GM19239 (cell line): ENCODE data around the gene POU2F3.

Source experiments
- DNase-seq: peaks from one replicate; pipeline ENCODE4 v3.0.0; 2011; ENCODE audit warnings: low spot score; ENCODE audit not compliant: insufficient read length
- FAIRE-seq: peaks from 2 replicates; lab custom pipeline; 2011; peaks lifted over from hg19 to GRCh38; lab: Jason Lieb, UNC

POU2F3 gene

DNA sequence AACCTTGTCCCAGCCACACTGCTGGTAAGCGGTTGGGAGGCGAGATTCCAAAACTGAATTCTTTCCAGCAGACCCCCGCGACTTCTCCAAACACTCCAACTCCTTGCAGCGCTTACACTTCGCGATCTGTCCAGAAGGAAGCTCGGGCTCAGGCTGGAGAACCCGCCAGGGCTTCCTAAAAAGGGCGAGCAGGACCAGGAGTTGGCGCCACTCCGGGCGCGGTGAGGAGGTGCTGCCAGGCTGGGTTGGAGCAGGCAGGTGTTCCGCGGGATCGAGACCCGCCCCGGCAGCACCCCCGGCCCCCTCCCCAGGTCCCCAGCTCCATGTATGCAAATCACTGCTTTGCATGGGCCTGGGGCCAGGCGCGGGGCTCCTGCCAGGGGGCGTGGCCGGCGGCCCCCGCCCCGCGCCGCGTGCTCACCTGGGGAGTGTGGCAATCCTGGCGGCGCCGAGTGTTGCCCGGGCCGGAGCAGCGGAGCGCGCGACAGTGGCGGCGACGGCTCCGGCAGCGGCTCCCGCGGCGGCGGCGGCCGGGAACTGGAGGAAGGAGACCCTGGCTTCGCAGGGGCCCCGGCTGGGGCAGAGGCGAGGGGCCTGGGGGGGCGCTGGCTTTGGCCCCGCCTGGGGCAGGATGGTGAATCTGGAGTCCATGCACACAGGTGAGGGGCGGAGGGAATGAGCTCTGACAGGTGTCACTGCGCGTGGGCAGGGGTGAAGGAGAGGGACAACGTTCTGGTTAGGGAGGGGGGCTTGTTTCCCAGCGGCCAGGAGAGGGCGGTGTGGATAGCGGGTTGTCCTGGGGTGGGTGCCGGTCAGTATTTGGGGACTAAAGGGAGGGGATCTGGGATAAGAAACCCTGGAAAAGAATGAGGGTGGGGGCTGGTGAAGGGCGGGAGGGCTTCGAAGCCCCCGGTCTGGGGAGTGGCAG is at the start of gene POU2F3:
TSS of gene POU2F3 (plus strand) at position 428 of the 928 bp plus-strand sequence. CDS start at position 632, 204 bp downstream.
- FAIRE-seq (no peak), DNase-seq (no peak)

GRCh38 chr11:120191058-120191457 is 48.9 kb upstream of the POU2F3 start:
- FAIRE-seq, result no peak
- DNase-seq, result no peak

- FAIRE-seq (no peak), DNase-seq (no peak)
These were observed 46.9 kb upstream of the POU2F3 start for GRCh38 chr11:120192831-120193625.

DNA sequence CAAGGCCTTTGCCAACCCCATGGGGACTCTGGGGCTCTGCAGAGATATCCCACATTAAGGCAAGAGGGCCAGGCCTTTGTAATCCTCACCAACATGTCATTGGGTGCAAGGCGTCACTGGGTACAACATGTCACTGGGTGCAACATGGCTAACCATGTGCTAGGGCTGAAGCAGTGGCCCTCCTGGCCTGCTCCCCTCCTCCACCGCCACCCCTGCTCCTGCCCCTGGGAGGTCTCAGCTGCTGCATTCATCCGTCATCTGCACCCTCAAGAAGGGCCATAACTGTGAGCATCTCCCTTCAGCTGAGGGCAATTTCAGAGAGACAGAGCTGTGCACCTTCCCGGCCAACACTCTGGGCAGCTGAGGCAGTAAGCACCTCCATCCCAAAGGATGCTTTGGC is 45.8 kb upstream of the POU2F3 start:
- FAIRE-seq (no peak), DNase-seq (no peak)

DNA sequence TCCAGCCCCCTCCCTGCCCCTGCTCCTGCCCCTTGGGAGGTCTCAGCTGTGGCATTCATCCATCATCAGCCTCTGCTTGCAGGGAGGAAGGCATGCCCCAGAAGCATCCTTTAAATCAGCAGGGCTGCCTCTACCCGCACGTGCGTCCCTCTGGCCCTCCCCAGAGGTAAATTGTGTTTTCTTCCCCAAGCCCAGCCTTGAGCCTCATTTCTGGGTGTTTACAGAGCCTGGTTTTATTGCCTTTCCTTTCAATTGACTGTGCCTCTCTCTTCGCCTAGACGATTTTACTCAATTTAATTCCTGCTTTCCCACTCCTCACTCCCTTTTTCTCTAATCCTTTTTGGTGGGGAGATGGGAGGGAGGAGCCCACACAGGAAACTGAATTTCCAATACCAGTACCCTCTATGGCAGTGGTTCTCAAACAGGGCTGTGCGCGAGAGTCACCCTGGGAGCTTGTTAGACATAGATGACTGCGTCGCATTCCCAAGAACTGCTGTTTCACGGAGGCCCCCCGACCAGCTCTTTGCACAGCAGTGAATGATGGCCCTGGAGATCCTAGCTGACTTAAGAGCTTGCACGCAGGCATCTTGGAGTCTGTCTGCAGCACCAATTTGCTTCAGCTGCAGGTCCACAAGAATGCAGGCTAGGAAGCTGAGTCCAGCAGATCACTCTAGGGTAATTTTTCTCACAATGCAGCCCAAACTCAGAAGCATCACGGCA is 44.2 kb upstream of the POU2F3 start:
- FAIRE-seq (no peak), DNase-seq (no peak)

- FAIRE-seq, result no peak
These were observed 43.1 kb upstream of the POU2F3 start for GRCh38 chr11:120196826-120197225.

GRCh38 chr11:120197251-120197891 is 42.6 kb upstream of the POU2F3 start:
- FAIRE-seq, result no peak

More at GRCh38 chr11:120196826-120197225, 43.1 kb upstream of the POU2F3 start:
- no peak for DNase-seq

GRCh38 chr11:120197977-120198376 is 42.0 kb upstream of the POU2F3 start:
- FAIRE-seq (no peak), DNase-seq (no peak)

More at GRCh38 chr11:120197251-120197891, 42.6 kb upstream of the POU2F3 start:
- no peak for DNase-seq

- no peak for DNase-seq
- no peak for FAIRE-seq
These were observed 41.5 kb upstream of the POU2F3 start for GRCh38 chr11:120198403-120198786.

DNA sequence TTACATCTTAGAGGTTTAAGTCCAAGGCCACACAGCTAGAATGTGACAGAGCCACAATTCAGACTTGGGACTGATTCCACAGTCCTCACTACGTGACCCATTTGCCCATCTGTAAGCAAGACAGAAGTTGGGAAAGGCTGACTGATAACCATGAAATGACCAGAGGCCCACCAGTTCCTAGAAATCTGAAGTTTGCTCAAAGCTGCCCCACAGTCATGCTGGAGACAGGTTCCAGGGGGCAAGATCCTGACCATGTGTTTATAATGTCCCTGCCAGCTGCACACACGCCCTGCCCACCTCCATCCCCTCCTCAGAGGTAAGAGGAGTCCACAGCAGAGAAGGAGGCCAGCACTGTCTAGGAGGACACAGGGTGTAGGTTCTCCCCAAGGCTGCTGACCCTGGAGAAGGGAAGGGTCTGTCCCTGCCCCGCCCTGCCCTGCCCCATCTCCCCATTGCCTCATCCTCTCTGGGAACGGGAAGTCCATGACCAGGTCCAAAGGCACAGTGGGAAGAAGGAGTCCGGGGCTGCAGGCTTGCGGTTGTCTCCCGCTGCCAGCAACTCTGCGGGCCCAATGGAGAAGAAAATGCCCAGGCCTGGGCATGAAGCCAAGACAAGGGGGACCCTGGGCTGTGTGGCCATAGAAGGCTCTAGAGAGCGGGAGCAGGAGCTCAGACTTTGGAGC is 41.0 kb upstream of the POU2F3 start:
- no peak for DNase-seq
- FAIRE-seq, result no peak

DNA sequence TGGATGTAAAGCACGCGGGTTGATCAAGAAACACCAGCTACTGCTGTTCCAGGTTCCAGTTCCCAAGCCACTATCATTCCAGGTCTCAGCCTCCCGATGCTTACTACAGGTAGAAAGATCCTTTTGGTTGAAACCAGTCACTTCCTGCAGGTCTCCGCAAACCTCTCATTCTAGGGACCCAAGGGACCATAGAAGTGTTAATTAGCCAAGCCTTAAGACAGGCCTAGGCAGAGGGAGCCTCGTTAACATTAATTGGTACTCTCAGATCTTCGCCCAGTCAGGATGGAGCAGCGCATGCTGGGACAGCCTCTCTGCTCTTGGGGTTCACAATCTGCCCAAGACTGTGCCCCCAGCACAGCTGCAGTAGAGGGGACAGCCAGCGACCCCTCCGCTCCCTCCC is 40.3 kb upstream of the POU2F3 start:
- FAIRE-seq, result no peak
- DNase-seq, result no peak

- FAIRE-seq (no peak), DNase-seq (no peak)
These were observed 39.3 kb upstream of the POU2F3 start for GRCh38 chr11:120200677-120201076.

DNA sequence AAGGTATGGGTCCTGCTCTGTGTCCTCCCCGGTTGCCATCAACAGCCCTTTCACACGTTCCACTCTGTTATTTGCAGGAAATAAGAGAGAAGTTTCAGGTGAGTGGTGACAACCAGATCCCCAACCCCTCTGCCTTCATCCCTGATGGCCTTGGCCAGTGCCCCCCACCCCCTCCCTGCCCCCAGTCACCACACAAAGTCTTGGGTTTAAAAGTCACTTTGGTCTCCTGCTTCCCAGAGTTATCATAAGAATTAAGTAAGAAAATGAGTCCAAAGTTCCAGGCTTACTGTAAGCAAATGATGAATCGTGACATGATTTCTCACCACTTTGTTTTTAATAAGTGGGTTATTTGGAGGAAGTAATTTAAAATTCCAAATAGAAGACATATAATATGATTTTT is 38.3 kb upstream of the POU2F3 start:
- FAIRE-seq (no peak), DNase-seq (no peak)

GRCh38 chr11:120203626-120204025 is 36.3 kb upstream of the POU2F3 start:
- no peak for FAIRE-seq
- DNase-seq, result no peak

- FAIRE-seq (no peak), DNase-seq (no peak)
These were observed 34.3 kb upstream of the POU2F3 start for GRCh38 chr11:120205596-120206161.

DNA sequence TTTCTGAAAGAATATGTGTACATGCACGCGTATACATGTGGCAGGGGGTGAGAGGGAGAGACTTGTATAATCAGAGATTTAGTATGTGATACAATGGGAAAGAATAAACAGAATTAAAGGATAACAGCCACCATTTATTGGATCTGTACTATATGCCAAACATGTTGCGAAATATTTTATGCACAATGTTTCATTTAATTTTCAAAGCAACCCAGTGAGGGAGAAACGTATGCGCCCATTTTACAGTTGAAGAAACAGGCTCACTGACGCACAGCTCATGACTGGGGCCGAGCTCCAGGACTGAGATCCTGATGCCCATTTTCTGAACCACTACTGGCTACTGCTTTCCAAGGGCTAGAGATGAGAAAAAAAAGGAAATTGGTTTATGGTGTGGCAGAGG is 32.4 kb upstream of the POU2F3 start:
- FAIRE-seq, result no peak
- no peak for DNase-seq

DNA sequence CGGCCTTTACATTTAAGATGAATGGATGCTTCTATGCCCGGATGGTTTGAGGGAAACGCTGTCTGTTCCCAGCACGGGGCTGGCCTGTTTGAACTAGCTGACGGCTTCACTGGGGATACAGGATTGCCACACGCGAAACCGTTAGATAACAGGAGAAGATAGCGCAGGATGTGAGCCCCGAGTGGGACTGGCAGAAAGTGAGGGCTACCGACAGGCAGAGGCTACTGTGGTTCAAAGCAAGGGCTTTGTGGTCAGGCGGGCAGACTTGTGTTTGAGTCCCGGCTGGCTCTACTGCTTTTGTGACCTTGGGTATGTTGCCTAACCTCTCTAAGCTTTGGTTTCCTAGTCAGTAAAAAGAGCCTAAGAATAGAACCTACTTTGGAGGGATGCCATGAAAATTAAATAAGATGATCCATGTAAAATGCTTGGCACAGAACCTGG is 31.9 kb upstream of the POU2F3 start:
- FAIRE-seq (no peak), DNase-seq (no peak)

DNA sequence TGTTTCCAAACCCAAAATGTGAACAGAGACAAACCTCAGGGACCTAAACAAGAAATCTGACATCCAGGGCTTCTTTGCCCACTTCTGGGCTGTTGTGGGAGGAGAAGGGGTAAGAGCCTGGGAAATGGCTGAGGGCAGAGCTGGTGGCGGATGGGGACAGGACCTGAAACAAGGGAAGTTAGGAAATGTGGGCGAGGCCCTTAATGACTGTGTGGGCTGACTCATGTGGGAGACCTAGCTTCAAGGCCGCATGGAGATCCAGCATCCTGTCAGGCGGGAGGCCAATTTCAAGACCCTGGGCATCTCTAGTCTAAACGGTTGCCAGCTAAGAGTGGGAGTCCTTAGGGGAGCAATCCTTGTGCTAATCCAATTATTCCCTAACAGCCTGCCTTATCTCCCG is 31.2 kb upstream of the POU2F3 start:
- DNase-seq, result no peak
- FAIRE-seq, result no peak
